HFF-Myc (cell line): ENCODE measurements around the gene PPA2.

ENCODE experiments used
- DNase-seq: peaks from one replicate; pipeline ENCODE4 v3.0.0-alpha.2; 2011; ENCODE audit warnings: low read depth; ENCODE audit errors: extremely low read depth
- H3K4me3 ChIP-seq: replicated peaks from 2 replicates; pipeline ENCODE4 v1.5.1; 2011; ENCODE audit warnings: low read depth, mild to moderate bottlenecking, control low read depth, low read length
- TF ChIP-seq, protein P1 (sequence below): IDR thresholded peaks from 2 replicates; pipeline ENCODE4 v1.5.1; 2012; ENCODE audit warnings: mild to moderate bottlenecking, low read depth, low read length, control low read depth; ENCODE audit errors: missing control alignments

PPA2 gene

DNA sequence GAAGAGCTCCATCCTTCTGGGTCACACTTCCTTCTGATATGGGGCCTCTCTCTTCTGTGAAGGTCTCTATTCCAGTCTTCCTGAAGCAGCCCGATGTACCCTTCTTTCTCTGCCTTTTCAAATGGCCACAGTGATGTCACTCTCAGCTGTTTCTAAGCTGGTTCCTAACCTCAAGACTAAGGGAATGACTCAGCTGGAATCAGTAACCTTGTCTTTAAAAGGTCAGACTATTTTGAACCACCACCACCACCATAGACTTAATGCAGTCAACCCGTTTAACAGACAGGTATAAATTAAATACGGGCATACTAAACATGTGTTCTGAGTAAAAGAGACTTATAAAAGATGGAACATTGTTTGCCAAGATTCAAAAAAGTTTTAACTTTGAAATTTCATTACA is 121.0 kb downstream of the PPA2 start:
- H3K4me3 ChIP-seq, result no peak overlapping the region
- TF ChIP-seq, protein P1, sequence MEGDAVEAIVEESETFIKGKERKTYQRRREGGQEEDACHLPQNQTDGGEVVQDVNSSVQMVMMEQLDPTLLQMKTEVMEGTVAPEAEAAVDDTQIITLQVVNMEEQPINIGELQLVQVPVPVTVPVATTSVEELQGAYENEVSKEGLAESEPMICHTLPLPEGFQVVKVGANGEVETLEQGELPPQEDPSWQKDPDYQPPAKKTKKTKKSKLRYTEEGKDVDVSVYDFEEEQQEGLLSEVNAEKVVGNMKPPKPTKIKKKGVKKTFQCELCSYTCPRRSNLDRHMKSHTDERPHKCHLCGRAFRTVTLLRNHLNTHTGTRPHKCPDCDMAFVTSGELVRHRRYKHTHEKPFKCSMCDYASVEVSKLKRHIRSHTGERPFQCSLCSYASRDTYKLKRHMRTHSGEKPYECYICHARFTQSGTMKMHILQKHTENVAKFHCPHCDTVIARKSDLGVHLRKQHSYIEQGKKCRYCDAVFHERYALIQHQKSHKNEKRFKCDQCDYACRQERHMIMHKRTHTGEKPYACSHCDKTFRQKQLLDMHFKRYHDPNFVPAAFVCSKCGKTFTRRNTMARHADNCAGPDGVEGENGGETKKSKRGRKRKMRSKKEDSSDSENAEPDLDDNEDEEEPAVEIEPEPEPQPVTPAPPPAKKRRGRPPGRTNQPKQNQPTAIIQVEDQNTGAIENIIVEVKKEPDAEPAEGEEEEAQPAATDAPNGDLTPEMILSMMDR, result no peak
- DNase-seq, result no peak

DNA sequence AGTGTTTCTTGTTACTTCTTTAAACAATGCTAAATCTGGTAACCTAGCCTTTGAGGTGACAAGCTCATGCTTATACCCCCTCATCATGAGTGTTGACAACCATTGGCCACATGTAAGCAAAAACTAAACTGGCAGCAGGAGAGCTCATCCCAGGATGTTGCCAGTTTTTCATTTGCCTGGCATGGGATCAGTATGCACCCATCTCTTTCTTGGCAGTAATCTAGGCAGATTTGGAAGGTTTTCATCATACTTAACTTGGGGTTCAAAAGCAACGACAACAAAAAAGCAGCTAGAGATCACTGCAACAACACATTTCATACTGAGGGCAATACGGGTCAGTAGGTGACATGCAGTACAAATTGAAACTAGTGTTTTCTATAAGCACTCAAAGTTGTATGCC is 122.0 kb downstream of the PPA2 start:
- TF ChIP-seq, protein P1, result no peak
- DNase-seq, result no peak
- no peak overlapping the region for H3K4me3 ChIP-seq

DNA sequence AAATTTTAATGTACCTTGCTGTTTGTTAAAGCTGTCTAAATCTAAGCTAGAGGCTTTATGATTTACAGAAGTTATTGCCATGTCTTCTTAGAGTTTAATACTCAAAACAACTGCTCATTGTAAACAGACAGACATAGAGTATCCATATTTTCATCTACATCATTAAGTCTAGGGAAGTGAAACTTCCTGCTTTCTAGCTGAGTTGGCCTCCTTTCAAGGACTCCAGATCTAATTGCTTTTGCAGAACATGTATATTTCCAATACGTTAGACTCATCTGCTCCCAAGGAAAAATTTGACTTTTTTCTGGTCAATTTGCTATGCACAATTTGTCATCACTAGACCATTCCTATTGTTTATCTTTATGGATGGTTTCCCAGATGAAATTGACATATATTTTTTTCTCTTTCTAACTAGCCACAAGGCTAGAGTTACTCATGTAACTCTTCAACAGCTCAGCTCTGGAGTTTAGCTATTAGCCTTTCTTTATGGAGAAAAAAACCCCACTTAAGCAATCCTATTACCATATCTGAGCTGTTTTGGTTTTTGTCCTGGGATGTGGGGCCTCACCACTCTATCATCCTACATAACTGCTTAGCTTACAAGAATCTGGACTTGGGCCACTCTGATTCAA is 122.9 kb downstream of the PPA2 start:
- TF ChIP-seq, protein P1, result no peak
- no peak overlapping the region for H3K4me3 ChIP-seq
- DNase-seq, result no peak

DNA sequence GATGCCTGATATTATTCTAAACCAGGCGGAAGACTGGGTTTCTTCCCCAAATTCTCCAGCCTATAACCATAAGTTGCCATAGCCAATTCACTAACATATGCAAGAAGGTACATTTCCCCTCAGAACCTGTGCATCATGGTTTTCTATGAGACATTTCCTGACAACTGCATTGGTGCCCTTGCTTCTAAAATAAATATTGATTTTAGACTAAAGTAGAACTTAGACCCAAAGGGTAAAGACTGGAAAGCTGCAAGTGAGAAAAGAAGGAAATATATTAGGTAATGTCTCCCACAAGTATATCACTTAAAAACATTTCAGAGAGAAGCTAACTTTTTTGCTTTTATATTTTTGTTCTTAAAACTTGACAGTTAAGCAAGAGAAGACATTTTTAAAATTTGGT is 125.1 kb downstream of the PPA2 start:
- no peak overlapping the region for H3K4me3 ChIP-seq
- DNase-seq, result no peak
- TF ChIP-seq, protein P1, result no peak

DNA sequence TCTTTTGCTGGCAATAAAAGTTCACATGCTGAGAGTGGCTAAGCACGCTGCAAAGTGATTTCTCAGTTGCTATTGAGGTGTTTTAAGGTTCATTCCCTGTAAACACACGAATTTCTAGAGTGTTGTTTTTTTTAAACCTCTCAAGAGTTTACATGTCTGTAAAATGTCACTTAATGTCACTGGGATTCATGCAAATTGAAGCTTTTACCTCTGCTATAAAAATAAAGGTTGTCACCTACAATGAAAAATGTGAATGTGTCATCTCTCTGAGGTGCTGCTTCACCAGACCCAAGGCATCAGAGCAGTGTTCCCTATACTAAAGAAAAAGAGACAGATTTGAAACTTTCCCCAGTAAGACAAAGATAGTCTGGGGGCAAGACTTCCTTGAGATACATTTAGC is 127.0 kb downstream of the PPA2 start:
- TF ChIP-seq, protein P1, result no peak
- no peak overlapping the region for H3K4me3 ChIP-seq
- no peak for DNase-seq

DNA sequence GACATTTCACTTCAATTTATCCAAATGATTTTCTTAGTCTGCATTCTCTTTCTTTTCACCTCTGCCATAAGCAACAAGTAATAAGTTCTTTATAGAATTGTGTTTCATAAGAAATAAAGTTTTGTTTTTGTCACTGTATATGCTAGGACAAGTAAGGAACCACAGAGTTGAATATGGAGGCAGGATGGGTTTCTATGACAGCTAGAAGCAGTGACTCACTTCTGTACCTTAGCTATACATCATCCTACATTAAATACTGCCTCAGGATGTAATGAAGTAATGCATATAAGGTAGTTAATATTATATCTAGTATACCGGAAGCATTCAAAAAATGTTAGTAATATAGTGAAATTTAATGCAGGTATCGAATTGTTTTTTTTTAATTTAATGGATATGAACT is 128.0 kb downstream of the PPA2 start:
- H3K4me3 ChIP-seq, result no peak overlapping the region
- DNase-seq, result no peak
- TF ChIP-seq, protein P1, result no peak

DNA sequence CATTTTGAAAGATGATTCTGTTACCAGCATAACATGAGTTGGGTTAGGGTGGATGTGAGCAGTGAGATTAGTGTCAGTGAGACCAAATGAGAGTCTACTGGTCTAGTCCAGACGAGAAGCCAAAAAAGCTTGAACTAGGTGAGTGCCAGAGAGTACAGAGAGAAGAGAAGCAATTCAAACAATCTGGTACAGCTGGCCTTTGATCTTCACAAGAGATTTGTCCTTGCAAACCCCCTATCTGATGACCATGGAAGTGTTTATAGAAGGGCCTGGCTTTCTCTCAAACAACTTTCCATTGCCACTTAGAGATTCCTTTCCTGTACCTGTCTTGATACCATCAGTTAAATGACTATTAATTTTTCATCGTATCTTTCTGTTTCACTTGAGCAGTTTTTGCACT is 128.5 kb downstream of the PPA2 start:
- DNase-seq, result no peak
- TF ChIP-seq, protein P1, result no peak
- no peak overlapping the region for H3K4me3 ChIP-seq
